Measurements from ENCODE around the gene LRWD1.

LRWD1 gene

GRCh38 chr7:102464577-102465280, at the start of gene LRWD1, which contains the start of gene ALKBH4:
Gene LRWD1 (plus strand): TSS chr7:102464984. CDS start chr7:102465081, 97 bp downstream.
Gene ALKBH4 (minus strand): TSS chr7:102464863. CDS start chr7:102464836, 27 bp downstream.
- in situ Hi-C loops (cut with MboI; ENCODE audit: low sequenced_read_pairs), result no loop called here

GRCh38 chr7:102415685-102416225, 49.0 kb upstream of the LRWD1 start:
- in situ Hi-C loops (cut with MboI; ENCODE audit: low sequenced_read_pairs), result no loop called here

- in situ Hi-C loops (cut with MboI; ENCODE audit: low sequenced_read_pairs), result no loop called here
These were observed 48.4 kb upstream of the LRWD1 start for GRCh38 chr7:102416406-102416805.

GRCh38 chr7:102417105-102417504, 47.7 kb upstream of the LRWD1 start:
- in situ Hi-C loops (cut with MboI; ENCODE audit: low sequenced_read_pairs), result no loop called here

- in situ Hi-C loops (cut with MboI; ENCODE audit: low sequenced_read_pairs), result no loop called here
These were observed 46.2 kb upstream of the LRWD1 start for GRCh38 chr7:102418592-102418991.

GRCh38 chr7:102421706-102422240, 43.0 kb upstream of the LRWD1 start:
- in situ Hi-C loops (cut with MboI; ENCODE audit: low sequenced_read_pairs), result no loop called here

GRCh38 chr7:102424129-102424551, 40.6 kb upstream of the LRWD1 start:
- in situ Hi-C loops (cut with MboI; ENCODE audit: low sequenced_read_pairs), result no loop called here

- in situ Hi-C loops (cut with MboI; ENCODE audit: low sequenced_read_pairs), result no loop called here
These were observed 40.0 kb upstream of the LRWD1 start for GRCh38 chr7:102424787-102425218.

- in situ Hi-C loops (cut with MboI; ENCODE audit: low sequenced_read_pairs), result no loop called here
These were observed 39.0 kb upstream of the LRWD1 start for GRCh38 chr7:102425639-102426267.

GRCh38 chr7:102426268-102427018, 38.3 kb upstream of the LRWD1 start:
- in situ Hi-C loops (cut with MboI; ENCODE audit: low sequenced_read_pairs), result no loop called here

GRCh38 chr7:102427019-102427405, 37.8 kb upstream of the LRWD1 start:
- in situ Hi-C loops (cut with MboI; ENCODE audit: low sequenced_read_pairs), result no loop called here

GRCh38 chr7:102429141-102429899, 35.5 kb upstream of the LRWD1 start:
- in situ Hi-C loops (cut with MboI; ENCODE audit: low sequenced_read_pairs), result no loop called here

GRCh38 chr7:102431617-102432298, 33.0 kb upstream of the LRWD1 start:
- in situ Hi-C loops (cut with MboI; ENCODE audit: low sequenced_read_pairs), result no loop called here

GRCh38 chr7:102432442-102433218, 32.2 kb upstream of the LRWD1 start:
- in situ Hi-C loops (cut with MboI; ENCODE audit: low sequenced_read_pairs), result no loop called here

- in situ Hi-C loops (cut with MboI; ENCODE audit: low sequenced_read_pairs), result no loop called here
These were observed 31.4 kb upstream of the LRWD1 start, which contains the start of gene ORAI2 for GRCh38 chr7:102433219-102434038. Gene ORAI2 (plus strand): TSS chr7:102433575. CDS start chr7:102438957, 5,382 bp downstream.

- in situ Hi-C loops (cut with MboI; ENCODE audit: low sequenced_read_pairs), result no loop called here
These were observed 30.7 kb upstream of the LRWD1 start for GRCh38 chr7:102434039-102434486.

GRCh38 chr7:102436118-102436517, 28.7 kb upstream of the LRWD1 start:
- in situ Hi-C loops (cut with MboI; ENCODE audit: low sequenced_read_pairs), result no loop called here
